ENCODE results near the gene HOXA4. TPM values are rescaled to one million over a fixed set of nuclear protein-coding genes. Genes with fewer than 3 reads are reported as not detected.

The HOXA4 gene
- total RNA-seq, 2 experiments from 2014 or later: 0.25 TPM; not detected in 1

DNA sequence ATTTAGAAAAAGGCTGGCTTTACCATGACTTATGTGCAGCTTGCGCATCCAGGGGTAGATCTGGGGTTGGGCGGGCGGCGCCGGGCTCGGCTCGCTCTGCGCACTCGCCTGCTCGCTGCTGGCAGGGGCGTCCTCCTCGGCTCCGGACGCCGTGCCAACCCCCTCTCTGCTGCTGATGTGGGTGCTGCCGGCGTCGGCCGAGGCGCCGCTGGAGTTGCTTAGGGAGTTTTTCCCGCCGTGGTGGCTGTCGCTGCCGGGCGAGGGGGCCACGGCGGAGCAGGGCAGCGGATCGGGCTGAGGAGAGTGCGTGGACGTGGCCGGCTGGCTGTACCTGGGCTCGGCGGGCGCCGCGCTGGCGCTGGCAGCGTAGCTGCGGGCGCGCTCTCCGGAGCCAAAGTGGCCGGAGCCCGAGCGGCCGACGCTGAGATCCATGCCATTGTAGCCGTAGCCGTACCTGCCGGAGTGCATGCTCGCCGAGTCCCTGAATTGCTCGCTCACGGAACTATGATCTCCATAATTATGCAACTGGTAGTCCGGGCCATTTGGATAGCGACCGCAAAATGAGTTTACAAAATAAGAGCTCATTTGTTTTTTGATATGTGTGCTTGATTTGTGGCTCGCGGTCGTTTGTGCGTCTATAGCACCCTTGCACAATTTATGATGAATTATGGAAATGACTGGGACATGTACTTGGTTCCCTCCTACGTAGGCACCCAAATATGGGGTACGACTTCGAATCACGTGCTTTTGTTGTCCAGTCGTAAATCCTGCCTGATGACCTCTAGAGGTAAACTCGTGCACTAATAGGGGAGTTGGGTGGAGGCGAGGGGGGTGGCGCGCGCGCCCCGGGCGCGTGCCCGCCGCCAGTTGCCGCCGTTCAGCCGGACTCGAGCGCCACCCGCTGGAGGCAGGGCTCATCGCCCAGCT lies 12.7 kb upstream of the HOXA4 start, which contains the start of gene HOXA5:
TSS of gene HOXA5 (minus strand) at position 659 of the 927 bp plus-strand sequence. CDS start at position 585, 74 bp downstream.
- DNase-seq: no peak
- ATAC-seq: no peak
- Mint-ChIP-seq H3K9me3 (no peaks in the 10 kb centered on the region), H3K36me3 (ENCODE audit: low read depth) (no peaks in the 10 kb centered on the region), H3K27ac (no peak within 1 kb of the TSS), H3K27me3 (peaks cover 32% of the 10 kb centered on the region), H3K4me1 (ENCODE audit: low read depth) (peaks cover 3% of the 10 kb centered on the region), H3K4me3 (peak within 1 kb of the TSS; percentile 17)
- ChIA-PET CTCF (interaction anchor here (1.2 to 2.1 kb wide), 4 partner anchors 12 to 461 kb away, joined by 3 to 6 read pairs (median 4); partner anchors contain the start of gene HOXA4), POLR2A (interaction anchor here (1.1 kb wide), 1 partner anchor 11 kb away, joined by 3 read pairs; no protein-coding TSS in a partner anchor)
- intact Hi-C loops (cut with micrococcal nuclease): no loop called here
- TF ChIP-seq CTCF (IDR thresholded peaks at IDR 0.05): peak; percentile 35

GRCh38 chr7:27142580-27143022 lies 12.0 kb upstream of the HOXA4 start:
- no peaks in the 10 kb centered on the region for H3K4me1 Mint-ChIP-seq (ENCODE audit: low read depth)
- ATAC-seq (no peak), DNase-seq (no peak)
- peak overlapping the region; percentile 17 for H3K4me3 Mint-ChIP-seq
- no peak for TF ChIP-seq CTCF (IDR thresholded peaks at IDR 0.05)
- CTCF ChIA-PET: interaction anchor here (2.1 kb wide), 1 partner anchor 12 kb away, joined by 5 read pairs; the partner anchor contains the start of gene HOXA4
- POLR2A ChIA-PET: no interaction called here
- H3K27ac Mint-ChIP-seq: no peak overlapping the region
- intact Hi-C loops (cut with micrococcal nuclease): no loop called here
- no peaks in the 10 kb centered on the region for H3K9me3 Mint-ChIP-seq
- H3K27me3 Mint-ChIP-seq: peaks cover 33% of the 10 kb centered on the region
- no peaks in the 10 kb centered on the region for H3K36me3 Mint-ChIP-seq (ENCODE audit: low read depth)

DNA sequence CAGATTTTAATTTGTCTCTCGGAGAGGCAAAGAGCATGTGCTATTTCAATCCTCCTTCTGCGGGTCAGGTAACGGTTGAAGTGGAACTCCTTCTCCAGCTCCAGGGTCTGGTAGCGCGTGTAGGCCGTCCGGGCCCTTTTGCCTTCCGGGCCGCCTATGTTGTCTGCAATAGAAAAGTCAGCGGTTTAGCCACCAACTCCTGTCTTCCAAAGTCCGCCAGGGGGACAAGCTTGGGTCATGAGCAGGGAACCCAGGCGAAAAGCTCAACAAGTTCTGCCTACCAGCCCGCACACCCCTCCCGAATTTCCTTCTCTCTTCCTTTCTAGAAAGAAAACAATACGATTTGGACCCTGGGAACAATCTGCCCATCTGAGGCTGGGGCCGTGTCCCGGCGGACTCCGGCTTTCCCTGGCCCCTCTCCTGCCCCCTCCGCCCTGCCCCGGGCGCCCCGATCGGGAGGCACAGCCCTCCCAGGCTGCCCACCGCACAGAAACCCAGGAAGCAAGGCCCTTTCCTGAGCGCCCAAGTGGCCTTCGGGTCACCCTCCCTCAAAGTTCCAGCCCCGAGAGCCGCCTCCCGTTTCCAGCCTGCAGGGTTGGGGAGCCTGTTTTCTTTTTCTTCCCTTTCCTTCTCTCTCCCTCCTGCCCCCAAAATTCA lies 11.5 kb upstream of the HOXA4 start:
- ATAC-seq (no peak), DNase-seq (no peak)
- H3K27ac Mint-ChIP-seq: no peak overlapping the region
- no peaks in the 10 kb centered on the region for H3K36me3 Mint-ChIP-seq (ENCODE audit: low read depth)
- POLR2A ChIA-PET: no interaction called here
- CTCF ChIA-PET: interaction anchor here (1.4 to 2.1 kb wide), 3 partner anchors 8 to 11 kb away, joined by 3 to 6 read pairs (median 5); partner anchors contain the start of gene HOXA4
- H3K9me3 Mint-ChIP-seq: no peaks in the 10 kb centered on the region
- intact Hi-C loops (cut with micrococcal nuclease): no loop called here
- H3K4me1 Mint-ChIP-seq (ENCODE audit: low read depth): no peaks in the 10 kb centered on the region
- no peak for TF ChIP-seq CTCF (IDR thresholded peaks at IDR 0.05)
- H3K27me3 Mint-ChIP-seq: peaks cover 32% of the 10 kb centered on the region
- H3K4me3 Mint-ChIP-seq: no peak overlapping the region

- TF ChIP-seq CTCF (IDR thresholded peaks at IDR 0.05): no peak
- CTCF ChIA-PET: interaction anchor here (0.9 to 1.7 kb wide), 3 partner anchors 9 to 20 kb away, joined by 3 to 6 read pairs (median 3); no protein-coding TSS in a partner anchor
- Mint-ChIP-seq H3K36me3 (ENCODE audit: low read depth) (no peaks in the 10 kb centered on the region), H3K4me1 (ENCODE audit: low read depth) (no peaks in the 10 kb centered on the region), H3K9me3 (no peaks in the 10 kb centered on the region), H3K27me3 (peaks cover 26% of the 10 kb centered on the region), H3K27ac (no peak overlapping the region), H3K4me3 (no peak overlapping the region)
- intact Hi-C loops (cut with micrococcal nuclease): no loop called here
- POLR2A ChIA-PET: interaction anchor here (0.7 kb wide), 1 partner anchor 52 kb away, joined by 3 read pairs; no protein-coding TSS in a partner anchor
- DNase-seq: no peak
- no peak for ATAC-seq
These were observed 10.8 kb upstream of the HOXA4 start for GRCh38 chr7:27141137-27141922.
